H9 (cell line): Measurements from ENCODE around the gene C17orf50. TPM values are rescaled to one million over a fixed set of nuclear protein-coding genes. Genes with fewer than 3 reads are reported as not detected.

Experiments used
- DNase-seq: peaks from one replicate; pipeline ENCODE4 v3.0.0-alpha.2; 2017
- H2AFZ ChIP-seq: one replicate; pipeline ENCODE4 v1.6.1; 2013; ENCODE audit warnings: mild to moderate bottlenecking, low read length, control low read depth, moderate library complexity
- H2AK5ac ChIP-seq: 2 replicates; pipeline ENCODE4 v1.6.1; 2013; ENCODE audit warnings: low read length, control low read depth, mixed read lengths; ENCODE audit not compliant: insufficient read length
- H2BK120ac ChIP-seq: one replicate; pipeline ENCODE4 v1.6.1; 2013; ENCODE audit warnings: low read depth, mild to moderate bottlenecking, low read length, control low read depth, inconsistent platforms; ENCODE audit not compliant: poor library complexity, severe bottlenecking
- H2BK12ac ChIP-seq: 2 replicates; pipeline ENCODE4 v1.6.1; 2013; ENCODE audit warnings: low read length, control low read depth, mixed read lengths, low read depth; ENCODE audit not compliant: insufficient read length
- H2BK15ac ChIP-seq: 2 replicates; pipeline ENCODE4 v1.6.1; 2013; ENCODE audit warnings: low read depth, low read length, control low read depth
- H2BK20ac ChIP-seq: one replicate; pipeline ENCODE4 v1.6.1; 2013; ENCODE audit warnings: low read depth, mild to moderate bottlenecking, low read length, control low read depth, inconsistent platforms; ENCODE audit not compliant: poor library complexity, severe bottlenecking
- H2BK5ac ChIP-seq: 2 replicates; pipeline ENCODE4 v1.6.1; 2013; ENCODE audit warnings: low read length, control low read depth, mixed read lengths; ENCODE audit not compliant: insufficient read length
- H3K14ac ChIP-seq: 2 replicates; pipeline ENCODE4 v1.6.1; 2013; ENCODE audit warnings: low read length, control low read depth; ENCODE audit not compliant: insufficient read depth
- H3K18ac ChIP-seq: 2 replicates; pipeline ENCODE4 v1.6.1; 2013; ENCODE audit warnings: low read depth, mild to moderate bottlenecking, mixed read lengths, low read length, control low read depth; ENCODE audit not compliant: insufficient read length
- H3K23ac ChIP-seq: 2 replicates; pipeline ENCODE4 v1.6.1; 2013; ENCODE audit warnings: low read length, control low read depth, mixed read lengths, low read depth; ENCODE audit not compliant: insufficient read length
- H3K23me2 ChIP-seq: 2 replicates; pipeline ENCODE4 v1.6.1; 2013; ENCODE audit warnings: low read depth, mild to moderate bottlenecking, mixed read lengths, low read length, control low read depth; ENCODE audit not compliant: insufficient read length, poor library complexity, severe bottlenecking
- H3K27ac ChIP-seq: 2 replicates; pipeline ENCODE4 v1.5.1; 2013; ENCODE audit warnings: low read length, control low read depth, mixed read lengths, low read depth; ENCODE audit not compliant: insufficient read length
- H3K27me3 ChIP-seq: 2 replicates; pipeline ENCODE4 v1.6.1; 2013; ENCODE audit warnings: low read length, control low read depth, inconsistent platforms; ENCODE audit not compliant: insufficient read depth
- H3K4ac ChIP-seq: 2 replicates; pipeline ENCODE4 v1.6.1; 2013; ENCODE audit warnings: low read depth, mild to moderate bottlenecking, control low read depth, inconsistent platforms, low read length, moderate library complexity
- H3K4me1 ChIP-seq: 2 replicates; pipeline ENCODE4 v1.6.1; 2013; ENCODE audit warnings: low read length, control low read depth, inconsistent platforms; ENCODE audit not compliant: insufficient read depth
- H3K4me2 ChIP-seq: 2 replicates; pipeline ENCODE4 v1.6.1; 2013; ENCODE audit warnings: low read length, control low read depth, mixed read lengths; ENCODE audit not compliant: insufficient read length, insufficient read depth
- H3K56ac ChIP-seq: 2 replicates; pipeline ENCODE4 v1.6.1; 2013; ENCODE audit warnings: low read depth, mild to moderate bottlenecking, mixed read lengths, low read length, control low read depth; ENCODE audit not compliant: insufficient read length
- H3K79me1 ChIP-seq: 2 replicates; pipeline ENCODE4 v1.6.1; 2013; ENCODE audit warnings: low read depth, mild to moderate bottlenecking, moderate library complexity, low read length, control low read depth, inconsistent platforms; ENCODE audit not compliant: insufficient read depth, poor library complexity, severe bottlenecking
- H3K79me2 ChIP-seq: 2 replicates; pipeline ENCODE4 v1.6.1; 2013; ENCODE audit warnings: low read length, control low read depth, inconsistent platforms; ENCODE audit not compliant: insufficient read depth
- H3K9ac ChIP-seq: 2 replicates; pipeline ENCODE4 v1.6.1; 2013; ENCODE audit warnings: low read length, control low read depth, mixed read lengths; ENCODE audit not compliant: insufficient read length; ENCODE audit errors: extremely low read depth
- H3K9me3 ChIP-seq: one replicate; pipeline ENCODE4 v1.6.1; 2013; ENCODE audit warnings: low read depth, low read length, inconsistent platforms; ENCODE audit not compliant: control insufficient read depth
- H3T11ph ChIP-seq: one replicate; pipeline ENCODE4 v1.6.1; 2013; ENCODE audit warnings: mild to moderate bottlenecking, low read length, control low read depth, inconsistent platforms
- H4K20me1 ChIP-seq: one replicate; pipeline ENCODE4 v1.6.1; 2013; ENCODE audit not compliant: control insufficient read depth, insufficient read length, insufficient read depth
- H4K5ac ChIP-seq: 2 replicates; pipeline ENCODE4 v1.6.1; 2013; ENCODE audit warnings: low read depth, mild to moderate bottlenecking, mixed read lengths, low read length, control low read depth; ENCODE audit not compliant: insufficient read length
- H4K8ac ChIP-seq: replicated peaks from 2 replicates; pipeline ENCODE4 v1.6.1; 2013; ENCODE audit warnings: low read length, control low read depth, mixed read lengths, low read depth; ENCODE audit not compliant: insufficient read length
- H4K91ac ChIP-seq: 2 replicates; pipeline ENCODE4 v1.6.1; 2013; ENCODE audit warnings: low read depth, mild to moderate bottlenecking, moderate library complexity, mixed read lengths, low read length, control low read depth; ENCODE audit not compliant: insufficient read length
- H3K27ac Mint-ChIP-seq, 3 experiments: 2 replicates in 2 of 3; 3 replicates in 1 of 3; pipeline ENCODE4 v1.8.0; 2020 to 2021; ENCODE audit warnings: mixed read lengths in 3 of 3, mild to moderate bottlenecking in 1 of 3, moderate library complexity in 1 of 3
- H3K27me3 Mint-ChIP-seq: 2 replicates; pipeline ENCODE4 v1.8.0; 2021; ENCODE audit warnings: low read depth, mild to moderate bottlenecking, moderate library complexity, mixed read lengths
- H3K36me3 Mint-ChIP-seq, 3 experiments: 2 replicates in 2 of 3; 3 replicates in 1 of 3; pipeline ENCODE4 v1.8.0; 2020 to 2021; ENCODE audit warnings: low read depth in 3 of 3, mixed read lengths in 3 of 3; ENCODE audit not compliant: insufficient read depth in 1 of 3
- H3K4me1 Mint-ChIP-seq, 2 experiments: 2 replicates each; pipeline ENCODE4 v1.8.0; 2020; ENCODE audit warnings: mixed read lengths in 2 of 2
- H3K4me3 Mint-ChIP-seq, 2 experiments: 2 replicates in 1 of 2; 3 replicates in 1 of 2; pipeline ENCODE4 v1.8.0; 2020 to 2021; ENCODE audit warnings: mild to moderate bottlenecking in 2 of 2, mixed read lengths in 2 of 2, moderate library complexity in 1 of 2
- H3K9me3 Mint-ChIP-seq, 2 experiments: 2 replicates in 1 of 2; 3 replicates in 1 of 2; pipeline ENCODE4 v1.8.0; 2020; ENCODE audit warnings: mild to moderate bottlenecking in 2 of 2, mixed read lengths in 2 of 2, moderate library complexity in 1 of 2
- CTCF ChIP-seq: fragments of 200-600 bp; sonication (generic); conservative IDR thresholded peaks from 3 replicates; pipeline ENCODE4 v1.8.0; 2021; ENCODE audit warnings: antibody characterized with exemption, mild to moderate bottlenecking
- WGBS: extraction: QIAGEN DNeasy Blood & Tissue Kit; methylation state at CpG from one replicate; pipeline ENCODE4 v1.1.7; 2013; ENCODE audit warnings: missing lambda C conversion rate, low lambda C conversion rate, mixed read lengths; ENCODE audit not compliant: insufficient read length; ENCODE audit errors: extremely low coverage; 5-methylcytosine and 5-hydroxymethylcytosine counted together
- total RNA-seq: library from RNA; stranded (reverse); gene quantifications from 2 replicates; pipeline ENCODE4 v1.2.1, GENCODE V29; 2021

Gene C17orf50
- total RNA-seq, 1 experiment from 2014 or later: not detected

DNA sequence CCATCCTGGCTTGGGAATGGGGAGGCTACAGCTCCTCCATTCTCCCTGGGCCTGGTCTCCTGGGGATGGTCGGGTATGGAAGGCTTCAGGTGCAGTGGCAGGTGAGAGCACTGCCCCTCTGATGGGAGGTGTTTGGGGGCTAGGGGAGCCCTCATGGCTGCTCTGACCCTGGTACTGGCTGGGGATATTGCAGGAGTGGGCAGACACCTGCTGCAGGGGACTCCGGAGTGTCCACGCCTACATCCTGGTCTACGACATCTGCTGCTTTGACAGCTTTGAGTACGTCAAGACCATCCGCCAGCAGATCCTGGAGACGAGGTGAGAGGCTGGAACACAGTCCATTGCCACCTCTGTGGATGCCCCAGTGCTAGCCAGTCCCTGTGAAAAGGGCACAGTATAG, 20.5 kb upstream of the C17orf50 start:
- no peak for TF ChIP-seq CTCF
- Histone ChIP-seq H3K4me2 (no peak overlapping the region), H2BK5ac (no peak overlapping the region), H3K4me1 (no peaks in the 10 kb centered on the region), H2BK15ac (no peak overlapping the region), H3K23me2 (peaks cover 4% of the 10 kb centered on the region), H3K27ac (no peak overlapping the region), H3K79me2 (no peaks in the 10 kb centered on the region), H3T11ph (no peak overlapping the region), H3K18ac (no peak overlapping the region), H4K91ac (no peak overlapping the region), H2BK20ac (no peak overlapping the region), H2AFZ (no peak overlapping the region), H3K27me3 (peaks cover 17% of the 10 kb centered on the region; the same call in 1 of the 2 replicates), H3K14ac (no peak overlapping the region), H4K20me1 (no peaks in the 10 kb centered on the region), H3K9ac (no peak overlapping the region), H2AK5ac (no peak overlapping the region), H3K23ac (no peak overlapping the region), H2BK12ac (no peak overlapping the region), H4K5ac (no peak overlapping the region), H3K9me3 (no peaks in the 10 kb centered on the region), H3K79me1 (no peaks in the 10 kb centered on the region), H4K8ac (no peak overlapping the region), H3K56ac (no peak overlapping the region), H2BK120ac (no peak overlapping the region), H3K4ac (no peak overlapping the region)
- Mint-ChIP-seq H3K36me3 (no peaks in the 10 kb centered on the region; a peak in 1 of 7 replicates), H3K4me1 (peaks cover 7 to 13% of the 10 kb centered on the region in 2 experiments), H3K4me3 (no peak overlapping the region), H3K9me3 (peaks cover 0 to 6% of the 10 kb centered on the region in 2 experiments; a peak in 2 of 5 replicates), H3K27me3 (peaks cover 71% of the 10 kb centered on the region), H3K27ac (no peak overlapping the region)
- WGBS: no CpG with 5 or more reads among the region's 7 CpGs
- DNase-seq: no peak
